ENCODE measurements around the gene CLP1.
"Not testable (repeated sequence)": the region's sequence is repeated elsewhere in the genome, so short reads cannot be mapped to it uniquely, and the experiment has no call there.

The CLP1 gene

DNA sequence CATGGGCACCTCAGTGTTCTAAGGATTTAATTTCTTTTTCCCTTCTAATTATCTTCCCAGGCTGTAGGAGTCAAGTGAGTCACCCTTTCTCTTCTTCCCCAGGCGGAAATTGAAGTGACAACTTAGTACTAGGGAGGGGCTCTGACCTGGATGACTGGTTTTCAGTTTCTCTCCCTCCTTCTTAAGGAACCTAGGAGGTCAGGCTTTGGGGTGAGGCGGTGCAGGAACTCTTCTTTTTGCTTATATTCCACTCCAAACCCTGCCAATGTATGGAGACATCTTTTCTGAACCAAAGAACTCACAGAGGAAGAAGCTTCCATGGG, 23.0 kb downstream of the CLP1 start:
- POLR2A ChIA-PET: interaction anchor here (0.7 kb wide), 1 partner anchor 55 kb away, joined by 3 read pairs; no protein-coding TSS in a partner anchor
- Histone ChIP-seq H3K27me3 (replicated peaks in 2 of 5; ENCODE audit: control insufficient read depth in 4 of 5, insufficient read depth in 5 of 5, low read length in 4 of 5) (no peaks in the 10 kb centered on the region), H3K9me3 (ENCODE audit: control extremely low read depth in 1 of 5, control insufficient read depth in 4 of 5, insufficient read depth in 2 of 5, low read depth in 1 of 5, low read length in 4 of 5) (no peaks in the 10 kb centered on the region), H3K4me1 (ENCODE audit: control extremely low read depth in 1 of 4, control insufficient read depth in 4 of 4, insufficient read depth in 4 of 4, low read length in 3 of 4) (no peaks in the 10 kb centered on the region), H3K27ac (ENCODE audit: insufficient read depth in 1 of 2, low read depth in 1 of 2, low read length in 2 of 2, poor library complexity in 1 of 2, severe bottlenecking in 2 of 2) (peak overlapping the region in 1 of 2 experiments; percentile 27), H3K4me3 (ENCODE audit: control insufficient read depth in 1 of 7, extremely low read depth in 1 of 7, insufficient read depth in 4 of 7, low read depth in 2 of 7, low read length in 6 of 7) (no peak overlapping the region), H3K36me3 (ENCODE audit: control insufficient read depth in 4 of 4, insufficient read depth in 4 of 4, low read length in 3 of 4) (peaks cover 13 to 69% (median 39%) of the 10 kb centered on the region in 4 experiments)
- no peak for DNase-seq
- no CpG with 5 or more reads among the region's 2 CpGs for WGBS (ENCODE audit: insufficient coverage)
- CTCF ChIA-PET: interaction anchor here (0.5 to 1.6 kb wide), 4 partner anchors 18 to 113 kb away, joined by 3 to 4 read pairs (median 4); partner anchors contain the start of gene UBE2L6

DNA sequence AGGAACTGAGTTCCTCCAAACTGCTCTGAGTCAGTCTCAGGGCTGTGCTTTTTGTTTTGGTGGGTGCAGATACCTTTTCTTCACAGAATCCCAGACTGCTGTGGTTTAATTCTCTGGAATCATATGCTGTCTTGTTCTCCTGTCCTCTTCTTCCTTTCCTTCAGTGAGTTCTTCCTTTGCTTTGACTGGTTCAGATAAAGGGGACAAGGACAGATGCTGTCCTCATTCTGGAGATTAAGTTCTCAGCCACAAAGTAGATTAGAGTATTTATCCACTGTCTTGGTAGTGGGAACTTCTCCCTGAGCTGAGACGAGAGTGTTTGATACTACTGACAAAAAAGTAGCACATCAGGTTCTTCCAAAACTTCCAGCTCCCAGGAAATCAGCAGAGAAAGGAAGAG, 23.6 kb downstream of the CLP1 start:
- H3K36me3 ChIP-seq (ENCODE audit: control insufficient read depth in 4 of 4, insufficient read depth in 4 of 4, low read length in 3 of 4): peaks cover 12 to 66% (median 38%) of the 10 kb centered on the region in 4 experiments
- H3K27ac ChIP-seq (ENCODE audit: insufficient read depth in 1 of 2, low read depth in 1 of 2, low read length in 2 of 2, poor library complexity in 1 of 2, severe bottlenecking in 2 of 2): peak overlapping the region in 1 of 2 experiments; percentile 52
- no peak for DNase-seq
- no CpG with 5 or more reads among the region's 1 CpG for WGBS (ENCODE audit: insufficient coverage)
- H3K4me3 ChIP-seq (ENCODE audit: control insufficient read depth in 1 of 7, extremely low read depth in 1 of 7, insufficient read depth in 4 of 7, low read depth in 2 of 7, low read length in 6 of 7): no peak overlapping the region
- no peaks in the 10 kb centered on the region for H3K27me3 ChIP-seq (replicated peaks in 2 of 5; ENCODE audit: control insufficient read depth in 4 of 5, insufficient read depth in 5 of 5, low read length in 4 of 5)
- CTCF ChIA-PET: interaction anchor here (0.5 to 1.2 kb wide), 4 partner anchors 11 to 26 kb away, joined by 3 read pairs; no protein-coding TSS in a partner anchor
- H3K4me1 ChIP-seq (ENCODE audit: control extremely low read depth in 1 of 4, control insufficient read depth in 4 of 4, insufficient read depth in 4 of 4, low read length in 3 of 4): no peaks in the 10 kb centered on the region
- POLR2A ChIA-PET: interaction anchor here (0.5 kb wide), 1 partner anchor 13 kb away, joined by 3 read pairs; the partner anchor contains the start of gene ZDHHC5
- H3K9me3 ChIP-seq (ENCODE audit: control extremely low read depth in 1 of 5, control insufficient read depth in 4 of 5, insufficient read depth in 2 of 5, low read depth in 1 of 5, low read length in 4 of 5): no peaks in the 10 kb centered on the region

DNA sequence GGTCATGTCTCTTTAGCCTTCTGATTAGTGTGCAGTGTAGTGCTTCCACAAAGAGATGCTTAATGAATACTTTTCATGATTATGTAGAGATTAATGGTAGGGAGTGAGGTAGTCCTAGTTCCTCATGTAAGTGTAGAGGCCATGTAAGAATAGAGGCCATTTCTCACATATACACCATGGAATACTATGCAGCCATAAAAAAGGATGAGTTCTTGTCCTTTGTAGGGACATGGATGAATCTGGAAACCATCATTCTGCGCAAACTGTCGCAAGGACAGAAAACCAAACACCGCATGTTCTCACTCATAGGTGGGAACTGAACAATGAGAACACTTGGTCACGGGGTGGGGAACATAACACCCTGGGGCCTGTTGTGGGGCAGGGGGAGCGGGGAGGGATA, 32.9 kb downstream of the CLP1 start:
- H3K4me3 ChIP-seq (ENCODE audit: control insufficient read depth in 1 of 7, extremely low read depth in 1 of 7, insufficient read depth in 4 of 7, low read depth in 2 of 7, low read length in 6 of 7); POLR2A ChIA-PET; H3K27ac ChIP-seq (ENCODE audit: insufficient read depth in 1 of 2, low read depth in 1 of 2, low read length in 2 of 2, poor library complexity in 1 of 2, severe bottlenecking in 2 of 2); CTCF ChIA-PET; H3K27me3 ChIP-seq (replicated peaks in 2 of 5; ENCODE audit: control insufficient read depth in 4 of 5, insufficient read depth in 5 of 5, low read length in 4 of 5); DNase-seq; H3K9me3 ChIP-seq (ENCODE audit: control extremely low read depth in 1 of 5, control insufficient read depth in 4 of 5, insufficient read depth in 2 of 5, low read depth in 1 of 5, low read length in 4 of 5); H3K4me1 ChIP-seq (ENCODE audit: control extremely low read depth in 1 of 4, control insufficient read depth in 4 of 4, insufficient read depth in 4 of 4, low read length in 3 of 4): not testable (repeated sequence)
- WGBS (ENCODE audit: insufficient coverage): 100% methylated on average over 3 of the region's 5 CpGs
- peaks cover 28 to 78% (median 48%) of the 10 kb centered on the region in 4 experiments for H3K36me3 ChIP-seq (ENCODE audit: control insufficient read depth in 4 of 4, insufficient read depth in 4 of 4, low read length in 3 of 4)

DNA sequence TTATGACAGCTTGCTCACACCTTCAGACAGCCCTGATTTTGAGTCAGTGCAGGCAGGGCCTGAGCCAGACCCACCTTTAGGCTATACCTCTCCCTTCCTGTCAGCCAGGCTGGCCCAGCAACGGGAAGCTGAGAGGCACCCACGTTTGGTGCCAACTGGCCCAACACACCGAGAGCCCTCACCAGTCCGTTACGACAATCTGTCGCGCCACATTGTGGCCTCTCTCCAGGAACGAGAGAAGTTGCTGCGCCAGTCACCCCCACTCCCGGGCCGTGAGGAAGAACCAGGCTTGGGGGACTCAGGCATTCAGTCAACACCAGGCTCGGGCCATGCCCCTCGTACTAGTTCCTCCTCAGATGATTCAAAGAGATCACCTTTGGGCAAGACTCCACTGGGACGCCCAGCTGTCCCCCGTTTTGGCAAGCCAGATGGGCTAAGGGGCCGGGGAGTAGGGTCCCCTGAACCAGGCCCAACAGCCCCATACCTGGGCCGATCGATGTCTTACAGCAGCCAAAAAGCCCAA, 41.3 kb downstream of the CLP1 start:
- Histone ChIP-seq H3K27ac (ENCODE audit: insufficient read depth in 1 of 2, low read depth in 1 of 2, low read length in 2 of 2, poor library complexity in 1 of 2, severe bottlenecking in 2 of 2) (no peak overlapping the region), H3K36me3 (ENCODE audit: control insufficient read depth in 4 of 4, insufficient read depth in 4 of 4, low read length in 3 of 4) (peaks cover 18 to 85% (median 56%) of the 10 kb centered on the region in 4 experiments), H3K4me3 (ENCODE audit: control insufficient read depth in 1 of 7, extremely low read depth in 1 of 7, insufficient read depth in 4 of 7, low read depth in 2 of 7, low read length in 6 of 7) (no peak overlapping the region), H3K27me3 (replicated peaks in 2 of 5; ENCODE audit: control insufficient read depth in 4 of 5, insufficient read depth in 5 of 5, low read length in 4 of 5) (no peaks in the 10 kb centered on the region), H3K9me3 (ENCODE audit: control extremely low read depth in 1 of 5, control insufficient read depth in 4 of 5, insufficient read depth in 2 of 5, low read depth in 1 of 5, low read length in 4 of 5) (no peaks in the 10 kb centered on the region), H3K4me1 (ENCODE audit: control extremely low read depth in 1 of 4, control insufficient read depth in 4 of 4, insufficient read depth in 4 of 4, low read length in 3 of 4) (no peaks in the 10 kb centered on the region)
- POLR2A ChIA-PET: no interaction called here
- 97% methylated on average over 18 of the region's 18 CpGs for WGBS (ENCODE audit: insufficient coverage)
- CTCF ChIA-PET: interaction anchor here (0.7 to 1.1 kb wide), 4 partner anchors 11 to 27 kb away, joined by 3 to 4 read pairs (median 3); no protein-coding TSS in a partner anchor
- DNase-seq: no peak

DNA sequence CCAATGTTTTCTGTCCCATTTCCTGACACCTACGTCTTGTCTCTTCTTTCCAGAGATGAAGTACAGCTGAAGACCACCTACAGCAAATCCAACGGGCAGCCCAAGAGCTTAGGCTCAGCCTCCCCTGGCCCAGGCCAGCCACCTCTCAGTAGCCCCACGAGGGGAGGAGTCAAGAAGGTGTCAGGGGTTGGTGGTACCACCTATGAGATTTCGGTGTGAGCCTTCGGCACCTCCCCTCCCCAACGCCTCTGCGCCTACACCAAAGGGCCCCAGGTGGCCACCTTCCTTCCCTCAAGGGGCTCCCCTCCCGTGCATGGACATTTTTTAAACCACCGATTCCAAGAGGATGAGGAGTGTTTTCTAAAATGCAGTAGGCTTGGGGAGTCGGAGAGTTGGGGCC, 42.3 kb downstream of the CLP1 start:
- no peaks in the 10 kb centered on the region for H3K27me3 ChIP-seq (replicated peaks in 2 of 5; ENCODE audit: control insufficient read depth in 4 of 5, insufficient read depth in 5 of 5, low read length in 4 of 5)
- POLR2A ChIA-PET: no interaction called here
- CTCF ChIA-PET: interaction anchor here (1.1 kb wide), 1 partner anchor 28 kb away, joined by 3 read pairs; no protein-coding TSS in a partner anchor
- H3K4me1 ChIP-seq (ENCODE audit: control extremely low read depth in 1 of 4, control insufficient read depth in 4 of 4, insufficient read depth in 4 of 4, low read length in 3 of 4): no peaks in the 10 kb centered on the region
- DNase-seq: no peak
- no peak overlapping the region for H3K4me3 ChIP-seq (ENCODE audit: control insufficient read depth in 1 of 7, extremely low read depth in 1 of 7, insufficient read depth in 4 of 7, low read depth in 2 of 7, low read length in 6 of 7)
- H3K27ac ChIP-seq (ENCODE audit: insufficient read depth in 1 of 2, low read depth in 1 of 2, low read length in 2 of 2, poor library complexity in 1 of 2, severe bottlenecking in 2 of 2): no peak overlapping the region
- WGBS (ENCODE audit: insufficient coverage): 91% methylated on average over 10 of the region's 10 CpGs
- H3K9me3 ChIP-seq (ENCODE audit: control extremely low read depth in 1 of 5, control insufficient read depth in 4 of 5, insufficient read depth in 2 of 5, low read depth in 1 of 5, low read length in 4 of 5): no peaks in the 10 kb centered on the region
- peaks cover 24 to 86% (median 55%) of the 10 kb centered on the region in 4 experiments for H3K36me3 ChIP-seq (ENCODE audit: control insufficient read depth in 4 of 4, insufficient read depth in 4 of 4, low read length in 3 of 4)

DNA sequence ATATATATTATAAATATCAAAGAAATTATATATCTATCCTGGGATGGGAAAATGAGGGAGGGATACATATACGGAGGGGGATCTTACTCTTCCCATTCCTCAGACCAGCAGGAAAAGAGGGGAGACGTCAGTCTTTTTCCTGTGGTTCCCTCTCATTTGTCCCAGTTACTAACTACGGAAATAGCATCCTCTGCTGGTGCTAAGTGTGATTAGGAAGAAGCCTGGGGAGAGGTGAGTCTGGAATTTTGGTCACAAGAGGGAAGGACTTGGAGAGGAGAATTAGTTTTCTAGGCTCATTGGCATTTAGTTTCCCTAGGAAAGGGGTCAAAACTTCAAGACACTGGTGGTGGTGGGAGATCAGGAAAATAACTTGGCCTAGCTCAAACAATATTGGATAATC, 42.9 kb downstream of the CLP1 start:
- CTCF ChIA-PET: interaction anchor here (0.7 kb wide), 1 partner anchor 11 kb away, joined by 3 read pairs; no protein-coding TSS in a partner anchor
- no CpG with 5 or more reads among the region's 3 CpGs for WGBS (ENCODE audit: insufficient coverage)
- Histone ChIP-seq H3K36me3 (ENCODE audit: control insufficient read depth in 4 of 4, insufficient read depth in 4 of 4, low read length in 3 of 4) (peaks cover 24 to 83% (median 54%) of the 10 kb centered on the region in 4 experiments), H3K27me3 (replicated peaks in 2 of 5; ENCODE audit: control insufficient read depth in 4 of 5, insufficient read depth in 5 of 5, low read length in 4 of 5) (no peaks in the 10 kb centered on the region), H3K27ac (ENCODE audit: insufficient read depth in 1 of 2, low read depth in 1 of 2, low read length in 2 of 2, poor library complexity in 1 of 2, severe bottlenecking in 2 of 2) (no peak overlapping the region), H3K4me1 (ENCODE audit: control extremely low read depth in 1 of 4, control insufficient read depth in 4 of 4, insufficient read depth in 4 of 4, low read length in 3 of 4) (no peaks in the 10 kb centered on the region), H3K9me3 (ENCODE audit: control extremely low read depth in 1 of 5, control insufficient read depth in 4 of 5, insufficient read depth in 2 of 5, low read depth in 1 of 5, low read length in 4 of 5) (no peaks in the 10 kb centered on the region), H3K4me3 (ENCODE audit: control insufficient read depth in 1 of 7, extremely low read depth in 1 of 7, insufficient read depth in 4 of 7, low read depth in 2 of 7, low read length in 6 of 7) (no peak overlapping the region)
- POLR2A ChIA-PET: no interaction called here
- no peak for DNase-seq

DNA sequence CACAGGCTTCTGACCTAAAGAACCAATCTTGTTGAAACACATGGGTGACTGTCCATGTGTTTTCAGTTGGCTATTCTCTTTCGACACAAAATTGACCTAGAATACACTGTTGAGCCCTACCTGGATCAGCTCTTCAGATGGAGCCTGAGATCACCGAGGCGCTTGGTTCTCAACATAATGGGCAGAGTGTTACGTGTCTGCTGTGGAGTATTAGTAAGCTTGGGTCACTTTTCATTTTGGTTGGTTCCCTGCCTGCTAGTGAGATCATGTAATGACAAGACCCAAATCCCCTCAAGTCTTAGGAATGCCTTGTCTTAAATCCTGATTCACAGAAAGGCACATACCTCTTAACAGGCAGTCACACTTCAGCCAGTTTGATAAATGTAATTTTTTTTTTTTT, 45.8 kb downstream of the CLP1 start:
- no peaks in the 10 kb centered on the region for H3K4me1 ChIP-seq (ENCODE audit: control extremely low read depth in 1 of 4, control insufficient read depth in 4 of 4, insufficient read depth in 4 of 4, low read length in 3 of 4)
- H3K36me3 ChIP-seq (ENCODE audit: control insufficient read depth in 4 of 4, insufficient read depth in 4 of 4, low read length in 3 of 4): peaks cover 16 to 59% (median 41%) of the 10 kb centered on the region in 4 experiments
- WGBS (ENCODE audit: insufficient coverage): 100% methylated on average over 4 of the region's 4 CpGs
- no peaks in the 10 kb centered on the region for H3K27me3 ChIP-seq (replicated peaks in 2 of 5; ENCODE audit: control insufficient read depth in 4 of 5, insufficient read depth in 5 of 5, low read length in 4 of 5)
- CTCF ChIA-PET: interaction anchor here (1.3 kb wide), 1 partner anchor 15 kb away, joined by 6 read pairs; no protein-coding TSS in a partner anchor
- no peak overlapping the region for H3K4me3 ChIP-seq (ENCODE audit: control insufficient read depth in 1 of 7, extremely low read depth in 1 of 7, insufficient read depth in 4 of 7, low read depth in 2 of 7, low read length in 6 of 7)
- no peak for DNase-seq
- H3K9me3 ChIP-seq (ENCODE audit: control extremely low read depth in 1 of 5, control insufficient read depth in 4 of 5, insufficient read depth in 2 of 5, low read depth in 1 of 5, low read length in 4 of 5): no peaks in the 10 kb centered on the region
- no peak overlapping the region for H3K27ac ChIP-seq (ENCODE audit: insufficient read depth in 1 of 2, low read depth in 1 of 2, low read length in 2 of 2, poor library complexity in 1 of 2, severe bottlenecking in 2 of 2)
- POLR2A ChIA-PET: no interaction called here
